DOHH2 (cell line): ENCODE measurements around the gene EPHB3.
A peak's percentile ranks its signal among the peaks of the same experiment; 100 is the strongest.

Experiments used
- H3F3A ChIP-seq: fragments of 200-600 bp; sonication (generic), shearing (Covaris generic); 2 replicates; pipeline ENCODE4 v1.6.0; 2016; ENCODE audit warnings: antibody characterized with exemption, mild to moderate bottlenecking; ENCODE audit not compliant: control insufficient read depth, insufficient read depth
- H3K27ac ChIP-seq: fragments of 200-600 bp; sonication (generic); 2 replicates; pipeline ENCODE4 v1.5.1; 2014; ENCODE audit warnings: low read depth, mild to moderate bottlenecking, low read length, moderate library complexity
- H3K27me3 ChIP-seq: fragments of 200-600 bp; sonication (generic); 2 replicates; pipeline ENCODE4 v1.6.1; 2014; ENCODE audit warnings: mild to moderate bottlenecking, low read length, mixed read lengths; ENCODE audit not compliant: control insufficient read depth
- H3K36me3 ChIP-seq: fragments of 200-600 bp; sonication (generic); 2 replicates; pipeline ENCODE4 v1.6.1; 2014; ENCODE audit warnings: mild to moderate bottlenecking, low read length, moderate library complexity, mixed read lengths; ENCODE audit not compliant: control insufficient read depth
- H3K4me1 ChIP-seq: fragments of 200-600 bp; sonication (generic); 2 replicates; pipeline ENCODE4 v1.6.1; 2014; ENCODE audit warnings: mild to moderate bottlenecking, low read length, mixed read lengths; ENCODE audit not compliant: control insufficient read depth
- H3K4me2 ChIP-seq: fragments of 200-600 bp; sonication (generic); 2 replicates; pipeline ENCODE4 v1.6.0; 2014; ENCODE audit warnings: mild to moderate bottlenecking, low read length, moderate library complexity
- H3K4me3 ChIP-seq: fragments of 200-600 bp; sonication (generic); 2 replicates; pipeline ENCODE4 v1.5.1; 2014; ENCODE audit warnings: mild to moderate bottlenecking, low read length, mixed read lengths
- H3K79me2 ChIP-seq: fragments of 200-600 bp; sonication (generic); 2 replicates; pipeline ENCODE4 v1.6.1; 2014; ENCODE audit warnings: mild to moderate bottlenecking, low read length, mixed read lengths; ENCODE audit not compliant: control insufficient read depth
- H3K9me2 ChIP-seq: fragments of 200-600 bp; sonication (generic); replicated peaks from 2 replicates; pipeline ENCODE4 v1.6.1; 2014; ENCODE audit warnings: mild to moderate bottlenecking, low read length, mixed read lengths; ENCODE audit not compliant: control insufficient read depth
- H3K9me3 ChIP-seq: fragments of 200-600 bp; sonication (generic); 2 replicates; pipeline ENCODE4 v1.6.1; 2014; ENCODE audit warnings: antibody characterized with exemption, low read length, mixed read lengths; ENCODE audit not compliant: control insufficient read depth, insufficient read depth
- H4K20me1 ChIP-seq: fragments of 200-600 bp; sonication (generic); 2 replicates; pipeline ENCODE4 v1.6.0; 2014; ENCODE audit warnings: low read depth, mild to moderate bottlenecking, antibody characterized with exemption, low read length, moderate library complexity; ENCODE audit not compliant: control insufficient read depth, insufficient read depth
- EZH2phosphoT487 ChIP-seq: fragments of 200-600 bp; sonication (generic); IDR thresholded peaks from 2 replicates; pipeline ENCODE4 v1.6.1; 2017; ENCODE audit warnings: borderline replicate concordance, mild to moderate bottlenecking, antibody characterized with exemption, low read length, moderate library complexity, mixed read lengths
- TF ChIP-seq, protein P1 (sequence below): fragments of 200-600 bp; sonication (generic); IDR thresholded peaks from one replicate; pipeline ENCODE4 v1.5.1; 2014; ENCODE audit warnings: antibody characterized with exemption, mild to moderate bottlenecking, low read depth, low read length; ENCODE audit not compliant: poor library complexity, severe bottlenecking

The EPHB3 gene

DNA sequence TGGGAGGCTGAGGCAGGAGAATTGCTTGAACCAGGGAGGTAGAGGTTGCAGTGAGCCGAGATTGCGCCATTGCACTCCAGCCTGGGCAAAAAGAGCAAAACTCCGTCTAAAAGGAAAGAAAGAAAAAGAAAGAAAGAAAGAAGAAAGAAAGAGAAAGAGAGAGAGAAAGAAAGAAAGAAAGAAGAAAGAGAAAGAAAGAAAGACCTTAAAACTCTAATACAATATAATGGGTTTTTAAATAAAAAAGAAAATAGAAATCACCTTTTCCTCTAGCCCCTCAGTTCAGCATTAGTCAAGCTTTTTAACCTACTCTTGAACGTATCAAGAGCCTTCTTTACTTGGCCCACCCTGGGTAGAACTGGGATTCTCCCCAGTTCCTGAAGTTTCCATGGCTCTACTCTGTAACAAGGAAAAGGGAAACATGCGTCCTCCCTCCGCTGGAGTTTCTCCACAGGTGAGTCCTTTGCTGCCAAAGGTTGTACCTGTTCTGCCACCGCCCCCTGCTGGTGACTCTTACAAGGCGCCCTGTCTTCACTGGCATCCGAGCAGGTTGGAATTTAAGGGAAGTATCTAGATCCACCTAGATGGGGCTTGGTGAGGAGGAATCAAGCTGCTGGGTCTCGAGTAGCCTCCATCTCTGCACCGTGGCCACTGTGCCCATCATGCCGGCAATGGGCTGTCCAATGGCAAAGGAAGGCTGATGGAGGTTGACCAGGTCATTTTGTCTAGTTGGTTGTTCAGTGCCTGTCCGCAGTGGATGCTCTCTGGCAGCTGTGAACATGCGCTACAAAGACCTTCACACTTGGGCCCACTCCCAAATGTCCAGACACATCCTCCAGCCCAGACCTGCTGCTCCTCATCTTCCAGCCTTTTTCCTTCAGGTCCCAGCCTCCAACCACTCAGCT is 20.6 kb upstream of the EPHB3 start:
- Histone ChIP-seq H3K4me3 (no peak overlapping the region), H3F3A (no peaks in the 10 kb centered on the region), H3K27ac (no peak overlapping the region), H3K9me3 (no peaks in the 10 kb centered on the region), H3K9me2 (no peaks in the 10 kb centered on the region), H3K36me3 (no peaks in the 10 kb centered on the region), H3K79me2 (no peaks in the 10 kb centered on the region), H4K20me1 (0 out of 2 replicates have a peak, but pooled peaks cover 3% of the 10 kb centered on the region), H3K4me1 (no peaks in the 10 kb centered on the region), H3K4me2 (no peak overlapping the region), H3K27me3 (peaks cover 34% of the 10 kb centered on the region)
- no peak for TF ChIP-seq EZH2phosphoT487
- TF ChIP-seq, protein P1, sequence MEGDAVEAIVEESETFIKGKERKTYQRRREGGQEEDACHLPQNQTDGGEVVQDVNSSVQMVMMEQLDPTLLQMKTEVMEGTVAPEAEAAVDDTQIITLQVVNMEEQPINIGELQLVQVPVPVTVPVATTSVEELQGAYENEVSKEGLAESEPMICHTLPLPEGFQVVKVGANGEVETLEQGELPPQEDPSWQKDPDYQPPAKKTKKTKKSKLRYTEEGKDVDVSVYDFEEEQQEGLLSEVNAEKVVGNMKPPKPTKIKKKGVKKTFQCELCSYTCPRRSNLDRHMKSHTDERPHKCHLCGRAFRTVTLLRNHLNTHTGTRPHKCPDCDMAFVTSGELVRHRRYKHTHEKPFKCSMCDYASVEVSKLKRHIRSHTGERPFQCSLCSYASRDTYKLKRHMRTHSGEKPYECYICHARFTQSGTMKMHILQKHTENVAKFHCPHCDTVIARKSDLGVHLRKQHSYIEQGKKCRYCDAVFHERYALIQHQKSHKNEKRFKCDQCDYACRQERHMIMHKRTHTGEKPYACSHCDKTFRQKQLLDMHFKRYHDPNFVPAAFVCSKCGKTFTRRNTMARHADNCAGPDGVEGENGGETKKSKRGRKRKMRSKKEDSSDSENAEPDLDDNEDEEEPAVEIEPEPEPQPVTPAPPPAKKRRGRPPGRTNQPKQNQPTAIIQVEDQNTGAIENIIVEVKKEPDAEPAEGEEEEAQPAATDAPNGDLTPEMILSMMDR, result peak; percentile 92

- Histone ChIP-seq H3K4me2 (no peak overlapping the region), H3K27ac (no peak overlapping the region)
Observed at GRCh38 chr3:184541886-184542562, 19.6 kb upstream of the EPHB3 start.

GRCh38 chr3:184542577-184542976 is 19.0 kb upstream of the EPHB3 start:
- TF ChIP-seq EZH2phosphoT487, result no peak
- TF ChIP-seq, protein P1, result no peak
- H3K9me3 ChIP-seq, result no peaks in the 10 kb centered on the region
- H3K9me2 ChIP-seq, result no peaks in the 10 kb centered on the region
- H3K4me1 ChIP-seq, result no peaks in the 10 kb centered on the region
- no peak overlapping the region for H3K4me3 ChIP-seq
- no peak overlapping the region for H3K27ac ChIP-seq
- no peaks in the 10 kb centered on the region for H3F3A ChIP-seq
- no peak overlapping the region for H3K4me2 ChIP-seq
- H3K27me3 ChIP-seq, result peaks cover 26% of the 10 kb centered on the region
- H3K79me2 ChIP-seq, result no peaks in the 10 kb centered on the region
- H4K20me1 ChIP-seq, result 0 out of 2 replicates have a peak, but pooled peaks cover 3% of the 10 kb centered on the region
- no peaks in the 10 kb centered on the region for H3K36me3 ChIP-seq

More at GRCh38 chr3:184541886-184542562, 19.6 kb upstream of the EPHB3 start:
- no peaks in the 10 kb centered on the region for H3F3A ChIP-seq
- H3K27me3 ChIP-seq, result peaks cover 27% of the 10 kb centered on the region
- H4K20me1 ChIP-seq, result 0 out of 2 replicates have a peak, but pooled peaks cover 3% of the 10 kb centered on the region
- H3K4me3 ChIP-seq, result no peak overlapping the region
- TF ChIP-seq, protein P1, result no peak
- no peak for TF ChIP-seq EZH2phosphoT487
- no peaks in the 10 kb centered on the region for H3K9me2 ChIP-seq
- H3K4me1 ChIP-seq, result no peaks in the 10 kb centered on the region
- H3K9me3 ChIP-seq, result no peaks in the 10 kb centered on the region
- no peaks in the 10 kb centered on the region for H3K79me2 ChIP-seq
- no peaks in the 10 kb centered on the region for H3K36me3 ChIP-seq
